H1 (cell line): Measurements from ENCODE around the gene RBM38. TPM values are rescaled to one million over a fixed set of nuclear protein-coding genes. Genes with fewer than 3 reads are reported as not detected.

ENCODE experiments used
- CTCF ChIA-PET: fragments of 300-600 bp; sonication (Branson Sonifier 250); formaldehyde crosslinking; loops from one replicate; lab custom pipeline; 2021; ENCODE audit not compliant: partially characterized antibody; lab: Charles Lee
- POLR2A ChIA-PET: fragments of 300-600 bp; sonication (Branson Sonifier 250); formaldehyde crosslinking; loops from one replicate; lab custom pipeline; 2021; ENCODE audit warnings: inconsistent platforms; ENCODE audit not compliant: partially characterized antibody; lab: Charles Lee
- DNase-seq, 2 experiments: peaks; one replicate each; pipeline versions ENCODE4 v3.0.0 to v3.0.0-alpha.2; 2010 to 2022; ENCODE audit warnings: low spot score in 2 of 2, low read depth in 1 of 2, mixed read lengths in 1 of 2
- FAIRE-seq: peaks from 2 replicates; lab custom pipeline; 2011; peaks lifted over from hg19 to GRCh38; lab: Jason Lieb, UNC
- H2AFZ ChIP-seq: 2 replicates; pipeline ENCODE4 v1.8.1; 2012; ENCODE audit warnings: low read length, inconsistent platforms
- H2AK5ac ChIP-seq: 2 replicates; pipeline ENCODE4 v1.6.1; 2013; ENCODE audit warnings: low read depth, low read length
- H2BK120ac ChIP-seq: replicated peaks from 2 replicates; pipeline ENCODE3; 2013; ENCODE audit warnings: low read depth, low read length, inconsistent platforms
- H2BK12ac ChIP-seq: 2 replicates; pipeline ENCODE4 v1.6.1; 2013; ENCODE audit warnings: low read depth, low read length
- H2BK15ac ChIP-seq: 2 replicates; pipeline ENCODE4 v1.6.1; 2013; ENCODE audit warnings: low read length
- H2BK20ac ChIP-seq: 2 replicates; pipeline ENCODE4 v1.6.1; 2013; ENCODE audit warnings: low read length
- H2BK5ac ChIP-seq: 2 replicates; pipeline ENCODE4 v1.6.1; 2013; ENCODE audit warnings: low read depth, low read length
- H3K14ac ChIP-seq: 2 replicates; pipeline ENCODE4 v1.6.1; 2013; ENCODE audit warnings: inconsistent platforms; ENCODE audit not compliant: insufficient read length
- H3K18ac ChIP-seq: 2 replicates; pipeline ENCODE4 v1.6.1; 2013; ENCODE audit warnings: low read length; ENCODE audit errors: extremely low read depth
- H3K23ac ChIP-seq: 2 replicates; pipeline ENCODE4 v1.6.1; 2013; ENCODE audit warnings: inconsistent platforms; ENCODE audit not compliant: insufficient read length
- H3K23me2 ChIP-seq: 2 replicates; pipeline ENCODE4 v1.6.1; 2013; ENCODE audit warnings: low read depth, low read length
- H3K27ac ChIP-seq: 2 replicates; pipeline ENCODE4 v1.6.1; 2011; ENCODE audit warnings: low read depth, low read length, inconsistent platforms
- H3K27me3 ChIP-seq, 4 experiments: replicated peaks in 1 of 4; 1 replicate in 1 of 4; 2 replicates in 3 of 4; pipeline versions ENCODE4 v1.6.1 to v1.8.1; 2011 to 2013; ENCODE audit warnings: low read length in 3 of 4, mild to moderate bottlenecking in 3 of 4, inconsistent platforms in 2 of 4, mixed read lengths in 2 of 4, moderate library complexity in 1 of 4; ENCODE audit not compliant: control insufficient read depth in 3 of 4, insufficient read depth in 3 of 4; ENCODE audit errors: extremely low read depth in 1 of 4
- H3K36me3 ChIP-seq, 4 experiments: 2 replicates each; pipeline versions ENCODE4 v1.6.1 to v1.8.1; 2011 to 2013; ENCODE audit warnings: mild to moderate bottlenecking in 4 of 4, low read length in 3 of 4, moderate library complexity in 2 of 4, control low read depth in 1 of 4, inconsistent platforms in 1 of 4; ENCODE audit not compliant: insufficient read depth in 4 of 4, control insufficient read depth in 2 of 4
- H3K4ac ChIP-seq: replicated peaks from 2 replicates; pipeline ENCODE3; 2013; ENCODE audit warnings: low read length, low read depth, mixed read lengths, inconsistent platforms; ENCODE audit not compliant: insufficient read length
- H3K4me1 ChIP-seq, 4 experiments: replicated peaks in 1 of 4; 1 replicate in 1 of 4; 2 replicates in 3 of 4; pipeline versions ENCODE4 v1.6.1 to v1.8.1; 2011 to 2013; ENCODE audit warnings: low read length in 3 of 4, inconsistent platforms in 2 of 4, mixed read lengths in 1 of 4; ENCODE audit not compliant: insufficient read depth in 4 of 4, control insufficient read depth in 3 of 4
- H3K4me2 ChIP-seq, 2 experiments: 2 replicates each; pipeline versions ENCODE4 v1.6.1 to v1.8.1; 2011 to 2013; ENCODE audit warnings: low read depth in 2 of 2, low read length in 2 of 2, control low read depth in 1 of 2, inconsistent platforms in 1 of 2, mild to moderate bottlenecking in 1 of 2; ENCODE audit not compliant: insufficient read depth in 1 of 2
- H3K4me3 ChIP-seq, 4 experiments: fragments of 200-600, 300-600 bp in 1 of 4; sonication (generic), shearing (Covaris generic), sonication (Bioruptor Twin) in 1 of 4; 2 replicates each; pipeline versions ENCODE4 v1.5.1 to v1.8.1; 2011 to 2016; ENCODE audit warnings: low read length in 4 of 4, low read depth in 3 of 4, control low read depth in 2 of 4, inconsistent platforms in 2 of 4, mild to moderate bottlenecking in 2 of 4, mixed read lengths in 1 of 4, moderate library complexity in 1 of 4; ENCODE audit not compliant: insufficient read depth in 2 of 4; ENCODE audit errors: extremely low read depth in 1 of 4
- H3K56ac ChIP-seq: replicated peaks from 2 replicates; pipeline ENCODE3; 2013; ENCODE audit warnings: low read depth, mild to moderate bottlenecking, mixed read lengths, low read length, inconsistent platforms; ENCODE audit not compliant: insufficient read length
- H3K79me1 ChIP-seq: 2 replicates; pipeline ENCODE4 v1.6.1; 2013; ENCODE audit warnings: low read depth, low read length, control low read depth
- H3K79me2 ChIP-seq, 2 experiments: 2 replicates each; pipeline versions ENCODE4 v1.6.1 to v1.8.1; 2012 to 2013; ENCODE audit warnings: low read length in 2 of 2, mild to moderate bottlenecking in 2 of 2, inconsistent platforms in 1 of 2; ENCODE audit not compliant: insufficient read depth in 2 of 2, control insufficient read depth in 1 of 2
- H3K9ac ChIP-seq, 4 experiments: replicated peaks in 1 of 4; 1 replicate in 1 of 4; 2 replicates in 3 of 4; pipeline versions ENCODE4 v1.6.1 to v1.8.1; 2011 to 2013; ENCODE audit warnings: low read depth in 3 of 4, low read length in 3 of 4, control low read depth in 2 of 4, mild to moderate bottlenecking in 2 of 4, moderate library complexity in 2 of 4, inconsistent platforms in 1 of 4; ENCODE audit errors: extremely low read depth in 1 of 4
- H3K9me3 ChIP-seq, 2 experiments: 2 replicates each; pipeline versions ENCODE4 v1.6.1 to v1.8.1; 2012 to 2013; ENCODE audit warnings: mild to moderate bottlenecking in 2 of 2, moderate library complexity in 2 of 2, control low read depth in 1 of 2, inconsistent platforms in 1 of 2, low read depth in 1 of 2, low read length in 1 of 2, mixed read lengths in 1 of 2; ENCODE audit not compliant: insufficient read depth in 2 of 2
- H4K20me1 ChIP-seq, 2 experiments: replicated peaks in 1 of 2; 2 replicates each; pipeline versions ENCODE3 to v1.8.1; 2011 to 2013; ENCODE audit warnings: inconsistent platforms in 2 of 2, low read length in 2 of 2, mild to moderate bottlenecking in 1 of 2; ENCODE audit not compliant: insufficient read depth in 2 of 2, control insufficient read depth in 1 of 2
- H4K5ac ChIP-seq: 2 replicates; pipeline ENCODE4 v1.6.1; 2013; ENCODE audit warnings: low read length, low read depth, mixed read lengths, inconsistent platforms; ENCODE audit not compliant: insufficient read length
- H4K8ac ChIP-seq: 2 replicates; pipeline ENCODE4 v1.8.0; 2013; ENCODE audit warnings: mild to moderate bottlenecking, moderate library complexity, low read length, inconsistent platforms; ENCODE audit not compliant: insufficient read depth; ENCODE audit errors: extremely low read depth
- H4K91ac ChIP-seq: replicated peaks from 2 replicates; pipeline ENCODE3; 2013; ENCODE audit warnings: low read length, mixed read lengths, inconsistent platforms; ENCODE audit not compliant: insufficient read length
- CHD1 ChIP-seq: IDR thresholded peaks from 2 replicates; pipeline ENCODE4 v1.6.1; 2012; ENCODE audit warnings: low read depth, low read length, improper control_type of control experiment
- GABPA ChIP-seq: IDR thresholded peaks from 2 replicates; pipeline ENCODE4 v1.6.1; 2011; ENCODE audit warnings: mild to moderate bottlenecking, low read length, moderate library complexity, borderline replicate concordance; ENCODE audit not compliant: insufficient read depth
- SAP30 ChIP-seq: fragments of 300-600 bp; sonication (generic); IDR thresholded peaks from 2 replicates; pipeline ENCODE4 v1.7.1; 2012; ENCODE audit warnings: low read length, moderate library complexity, mild to moderate bottlenecking, inconsistent platforms; ENCODE audit not compliant: insufficient read depth, insufficient replicate concordance
- WGBS, 2 experiments: shearing (Covaris generic) in 1 of 2; methylation state at CpG; one replicate each; pipeline versions ENCODE4 v1.1.6 to v1.1.7; 2013 to 2015; ENCODE audit warnings: low lambda C conversion rate in 2 of 2, mixed read lengths in 2 of 2, inconsistent platforms in 1 of 2, low coverage in 1 of 2, missing lambda C conversion rate in 1 of 2; ENCODE audit not compliant: insufficient replicate concordance in 2 of 2, insufficient coverage in 1 of 2, insufficient read length in 1 of 2; ENCODE audit errors: extremely low coverage in 1 of 2, missing lambda C conversion rate in 1 of 2; 5-methylcytosine and 5-hydroxymethylcytosine counted together
- polyA plus RNA-seq, 7 experiments: library from polyadenylated mRNA; depleted of rRNA in 3 of 7; stranded (reverse) in 5 of 7; unstranded in 2 of 7; fragments of >200 nt in 5 of 7; fragments of 200-250 nt in 2 of 7; gene quantifications; 1 replicate in 5 of 7; 2 replicates in 1 of 7; 4 replicates in 1 of 7; pipeline versions ENCODE4 v1.2.1 to v1.2.3, GENCODE V29; 2011 to 2013; ENCODE audit warnings: missing spikeins in 2 of 7, mixed read lengths in 2 of 7
- total RNA-seq: library from RNA; stranded (reverse); fragmentation: NEBNext Ultra II Directional; extraction: Animal tissue kit (Norgen Biotek cat#: 25700); gene quantifications from 2 replicates; pipeline ENCODE4 v1.2.1, GENCODE V29; 2021
- TF ChIP-seq, protein P1 (sequence below), 3 experiments: IDR thresholded peaks; 1 replicate in 2 of 3; 2 replicates in 1 of 3; pipeline versions ENCODE4 v1.5.1 to v1.6.1; 2011; ENCODE audit warnings: low read length in 3 of 3, mild to moderate bottlenecking in 3 of 3, inconsistent platforms in 2 of 3, low read depth in 1 of 3, moderate library complexity in 1 of 3; ENCODE audit not compliant: insufficient read depth in 1 of 3; ENCODE audit errors: control extremely low read depth in 1 of 3

The RBM38 gene
- total and polyA plus RNA-seq, 2 of the 8 experiments (the other 6 are each of a cell fraction or from before 2014, with no cell fraction given), result 57.7 to 109 TPM

DNA sequence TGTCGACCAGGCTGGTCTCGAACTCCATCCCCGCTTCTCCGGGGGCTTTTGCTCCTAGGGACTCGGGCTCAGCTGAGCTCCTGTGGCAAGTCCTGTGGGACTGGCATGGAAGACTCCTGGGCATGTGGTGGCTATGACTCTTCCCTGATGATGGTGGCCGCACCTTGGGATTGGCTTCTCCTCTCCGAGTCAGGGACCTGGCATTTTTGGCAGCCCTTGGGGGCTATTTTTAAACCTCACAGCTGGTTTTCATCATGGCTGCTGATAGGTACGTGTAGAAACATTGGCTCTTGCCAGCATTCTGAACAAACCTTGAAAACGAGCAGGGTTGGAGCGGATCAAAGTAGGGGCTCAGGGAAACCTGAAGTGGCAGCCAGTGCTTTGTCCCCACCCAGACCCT lies 54.1 kb downstream of the RBM38 start:
- no peak overlapping the region for H3K56ac ChIP-seq
- H4K91ac ChIP-seq, result no peak overlapping the region
- peaks cover 0 to 1% of the 10 kb centered on the region in 2 experiments for H4K20me1 ChIP-seq
- H3K18ac ChIP-seq, result no peak overlapping the region
- 95% methylated on average over 10 of the region's 10 CpGs; no CpG with 5 or more reads in 1 of the 2 experiments for WGBS, 2 experiments
- H3K79me1 ChIP-seq, result no peaks in the 10 kb centered on the region; the same call in 1 of the 2 replicates
- FAIRE-seq (no peak), DNase-seq (no peak)
- no peaks in the 10 kb centered on the region for H3K9me3 ChIP-seq
- no peak overlapping the region for H3K4ac ChIP-seq
- H3K23ac ChIP-seq, result no peak overlapping the region
- H3K9ac ChIP-seq, result no peak overlapping the region
- ChIA-PET POLR2A (interaction anchor here (0.8 to 0.9 kb wide), 2 partner anchors 26 to 53 kb away, joined by 3 read pairs; no protein-coding TSS in a partner anchor), CTCF (interaction anchor here (1.4 to 3.9 kb wide), 3 partner anchors 12 to 99 kb away, joined by 3 to 12 read pairs (median 8); no protein-coding TSS in a partner anchor)
- H3K14ac ChIP-seq, result no peak overlapping the region
- H2AFZ ChIP-seq, result no peak overlapping the region
- H2BK12ac ChIP-seq, result no peak overlapping the region
- H2BK15ac ChIP-seq, result no peak overlapping the region
- H3K27ac ChIP-seq, result no peak overlapping the region
- H4K8ac ChIP-seq, result no peak overlapping the region; the same call in 1 of the 2 replicates
- no peak overlapping the region for H2BK5ac ChIP-seq
- H4K5ac ChIP-seq, result no peak overlapping the region
- no peaks in the 10 kb centered on the region for H3K36me3 ChIP-seq
- no peak overlapping the region for H2BK20ac ChIP-seq
- no peak overlapping the region for H3K4me3 ChIP-seq
- peaks cover 0 to 11% (median 6%) of the 10 kb centered on the region in 4 experiments; a peak in 5 of 7 replicates for H3K4me1 ChIP-seq
- no peak overlapping the region for H2BK120ac ChIP-seq
- H3K23me2 ChIP-seq, result peaks cover 2% of the 10 kb centered on the region; the same call in 1 of the 2 replicates
- no peaks in the 10 kb centered on the region for H3K79me2 ChIP-seq
- H2AK5ac ChIP-seq, result no peak overlapping the region
- 0 out of 7 replicates have a peak, but pooled peaks cover 0 to 3% (median 0%) of the 10 kb centered on the region in 4 experiments for H3K27me3 ChIP-seq
- H3K4me2 ChIP-seq, result no peak overlapping the region
- TF ChIP-seq CHD1, result no peak
- TF ChIP-seq GABPA, result no peak
- no peak for TF ChIP-seq SAP30
- TF ChIP-seq, protein P1, sequence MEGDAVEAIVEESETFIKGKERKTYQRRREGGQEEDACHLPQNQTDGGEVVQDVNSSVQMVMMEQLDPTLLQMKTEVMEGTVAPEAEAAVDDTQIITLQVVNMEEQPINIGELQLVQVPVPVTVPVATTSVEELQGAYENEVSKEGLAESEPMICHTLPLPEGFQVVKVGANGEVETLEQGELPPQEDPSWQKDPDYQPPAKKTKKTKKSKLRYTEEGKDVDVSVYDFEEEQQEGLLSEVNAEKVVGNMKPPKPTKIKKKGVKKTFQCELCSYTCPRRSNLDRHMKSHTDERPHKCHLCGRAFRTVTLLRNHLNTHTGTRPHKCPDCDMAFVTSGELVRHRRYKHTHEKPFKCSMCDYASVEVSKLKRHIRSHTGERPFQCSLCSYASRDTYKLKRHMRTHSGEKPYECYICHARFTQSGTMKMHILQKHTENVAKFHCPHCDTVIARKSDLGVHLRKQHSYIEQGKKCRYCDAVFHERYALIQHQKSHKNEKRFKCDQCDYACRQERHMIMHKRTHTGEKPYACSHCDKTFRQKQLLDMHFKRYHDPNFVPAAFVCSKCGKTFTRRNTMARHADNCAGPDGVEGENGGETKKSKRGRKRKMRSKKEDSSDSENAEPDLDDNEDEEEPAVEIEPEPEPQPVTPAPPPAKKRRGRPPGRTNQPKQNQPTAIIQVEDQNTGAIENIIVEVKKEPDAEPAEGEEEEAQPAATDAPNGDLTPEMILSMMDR (IDR thresholded peaks at IDR 0.05; ENCODE audit: control extremely low read depth in 1 of 3, insufficient read depth in 1 of 3, low read depth in 1 of 3, low read length in 3 of 3), result no peak
